ENCODE measurements around the gene EPAS1.

GRCh38 chr2:46340740-46341420 lies 43.7 kb downstream of the EPAS1 start:
- TF ChIP-seq, protein P1, sequence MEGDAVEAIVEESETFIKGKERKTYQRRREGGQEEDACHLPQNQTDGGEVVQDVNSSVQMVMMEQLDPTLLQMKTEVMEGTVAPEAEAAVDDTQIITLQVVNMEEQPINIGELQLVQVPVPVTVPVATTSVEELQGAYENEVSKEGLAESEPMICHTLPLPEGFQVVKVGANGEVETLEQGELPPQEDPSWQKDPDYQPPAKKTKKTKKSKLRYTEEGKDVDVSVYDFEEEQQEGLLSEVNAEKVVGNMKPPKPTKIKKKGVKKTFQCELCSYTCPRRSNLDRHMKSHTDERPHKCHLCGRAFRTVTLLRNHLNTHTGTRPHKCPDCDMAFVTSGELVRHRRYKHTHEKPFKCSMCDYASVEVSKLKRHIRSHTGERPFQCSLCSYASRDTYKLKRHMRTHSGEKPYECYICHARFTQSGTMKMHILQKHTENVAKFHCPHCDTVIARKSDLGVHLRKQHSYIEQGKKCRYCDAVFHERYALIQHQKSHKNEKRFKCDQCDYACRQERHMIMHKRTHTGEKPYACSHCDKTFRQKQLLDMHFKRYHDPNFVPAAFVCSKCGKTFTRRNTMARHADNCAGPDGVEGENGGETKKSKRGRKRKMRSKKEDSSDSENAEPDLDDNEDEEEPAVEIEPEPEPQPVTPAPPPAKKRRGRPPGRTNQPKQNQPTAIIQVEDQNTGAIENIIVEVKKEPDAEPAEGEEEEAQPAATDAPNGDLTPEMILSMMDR (conservative IDR thresholded peaks at IDR 0.05; ENCODE audit: low read depth, low read length): no peak
- TF ChIP-seq EZH2phosphoT487 (IDR thresholded peaks at IDR 0.05; ENCODE audit: borderline replicate concordance, low read length): no peak
